H9 (cell line): ENCODE data around the gene LONP2. TPM values are rescaled to one million over a fixed set of nuclear protein-coding genes. Genes with fewer than 3 reads are reported as not detected.

Experiments used
- DNase-seq: peaks from one replicate; pipeline ENCODE4 v3.0.0-alpha.2; 2017
- H2AFZ ChIP-seq: one replicate; pipeline ENCODE4 v1.6.1; 2013; ENCODE audit warnings: mild to moderate bottlenecking, low read length, control low read depth, moderate library complexity
- H2AK5ac ChIP-seq: 2 replicates; pipeline ENCODE4 v1.6.1; 2013; ENCODE audit warnings: low read length, control low read depth, mixed read lengths; ENCODE audit not compliant: insufficient read length
- H2BK120ac ChIP-seq: one replicate; pipeline ENCODE4 v1.6.1; 2013; ENCODE audit warnings: low read depth, mild to moderate bottlenecking, low read length, control low read depth, inconsistent platforms; ENCODE audit not compliant: poor library complexity, severe bottlenecking
- H2BK12ac ChIP-seq: 2 replicates; pipeline ENCODE4 v1.6.1; 2013; ENCODE audit warnings: low read length, control low read depth, mixed read lengths, low read depth; ENCODE audit not compliant: insufficient read length
- H2BK15ac ChIP-seq: 2 replicates; pipeline ENCODE4 v1.6.1; 2013; ENCODE audit warnings: low read depth, low read length, control low read depth
- H2BK20ac ChIP-seq: one replicate; pipeline ENCODE4 v1.6.1; 2013; ENCODE audit warnings: low read depth, mild to moderate bottlenecking, low read length, control low read depth, inconsistent platforms; ENCODE audit not compliant: poor library complexity, severe bottlenecking
- H2BK5ac ChIP-seq: 2 replicates; pipeline ENCODE4 v1.6.1; 2013; ENCODE audit warnings: low read length, control low read depth, mixed read lengths; ENCODE audit not compliant: insufficient read length
- H3K14ac ChIP-seq: 2 replicates; pipeline ENCODE4 v1.6.1; 2013; ENCODE audit warnings: low read length, control low read depth; ENCODE audit not compliant: insufficient read depth
- H3K18ac ChIP-seq: 2 replicates; pipeline ENCODE4 v1.6.1; 2013; ENCODE audit warnings: low read depth, mild to moderate bottlenecking, mixed read lengths, low read length, control low read depth; ENCODE audit not compliant: insufficient read length
- H3K23ac ChIP-seq: 2 replicates; pipeline ENCODE4 v1.6.1; 2013; ENCODE audit warnings: low read length, control low read depth, mixed read lengths, low read depth; ENCODE audit not compliant: insufficient read length
- H3K23me2 ChIP-seq: 2 replicates; pipeline ENCODE4 v1.6.1; 2013; ENCODE audit warnings: low read depth, mild to moderate bottlenecking, mixed read lengths, low read length, control low read depth; ENCODE audit not compliant: insufficient read length, poor library complexity, severe bottlenecking
- H3K27ac ChIP-seq: 2 replicates; pipeline ENCODE4 v1.5.1; 2013; ENCODE audit warnings: low read length, control low read depth, mixed read lengths, low read depth; ENCODE audit not compliant: insufficient read length
- H3K27me3 ChIP-seq: 2 replicates; pipeline ENCODE4 v1.6.1; 2013; ENCODE audit warnings: low read length, control low read depth, inconsistent platforms; ENCODE audit not compliant: insufficient read depth
- H3K4ac ChIP-seq: 2 replicates; pipeline ENCODE4 v1.6.1; 2013; ENCODE audit warnings: low read depth, mild to moderate bottlenecking, control low read depth, inconsistent platforms, low read length, moderate library complexity
- H3K4me1 ChIP-seq: 2 replicates; pipeline ENCODE4 v1.6.1; 2013; ENCODE audit warnings: low read length, control low read depth, inconsistent platforms; ENCODE audit not compliant: insufficient read depth
- H3K4me2 ChIP-seq: 2 replicates; pipeline ENCODE4 v1.6.1; 2013; ENCODE audit warnings: low read length, control low read depth, mixed read lengths; ENCODE audit not compliant: insufficient read length, insufficient read depth
- H3K56ac ChIP-seq: 2 replicates; pipeline ENCODE4 v1.6.1; 2013; ENCODE audit warnings: low read depth, mild to moderate bottlenecking, mixed read lengths, low read length, control low read depth; ENCODE audit not compliant: insufficient read length
- H3K79me1 ChIP-seq: 2 replicates; pipeline ENCODE4 v1.6.1; 2013; ENCODE audit warnings: low read depth, mild to moderate bottlenecking, moderate library complexity, low read length, control low read depth, inconsistent platforms; ENCODE audit not compliant: insufficient read depth, poor library complexity, severe bottlenecking
- H3K79me2 ChIP-seq: 2 replicates; pipeline ENCODE4 v1.6.1; 2013; ENCODE audit warnings: low read length, control low read depth, inconsistent platforms; ENCODE audit not compliant: insufficient read depth
- H3K9ac ChIP-seq: 2 replicates; pipeline ENCODE4 v1.6.1; 2013; ENCODE audit warnings: low read length, control low read depth, mixed read lengths; ENCODE audit not compliant: insufficient read length; ENCODE audit errors: extremely low read depth
- H3K9me3 ChIP-seq: one replicate; pipeline ENCODE4 v1.6.1; 2013; ENCODE audit warnings: low read depth, low read length, inconsistent platforms; ENCODE audit not compliant: control insufficient read depth
- H3T11ph ChIP-seq: one replicate; pipeline ENCODE4 v1.6.1; 2013; ENCODE audit warnings: mild to moderate bottlenecking, low read length, control low read depth, inconsistent platforms
- H4K20me1 ChIP-seq: one replicate; pipeline ENCODE4 v1.6.1; 2013; ENCODE audit not compliant: control insufficient read depth, insufficient read length, insufficient read depth
- H4K5ac ChIP-seq: 2 replicates; pipeline ENCODE4 v1.6.1; 2013; ENCODE audit warnings: low read depth, mild to moderate bottlenecking, mixed read lengths, low read length, control low read depth; ENCODE audit not compliant: insufficient read length
- H4K8ac ChIP-seq: replicated peaks from 2 replicates; pipeline ENCODE4 v1.6.1; 2013; ENCODE audit warnings: low read length, control low read depth, mixed read lengths, low read depth; ENCODE audit not compliant: insufficient read length
- H4K91ac ChIP-seq: 2 replicates; pipeline ENCODE4 v1.6.1; 2013; ENCODE audit warnings: low read depth, mild to moderate bottlenecking, moderate library complexity, mixed read lengths, low read length, control low read depth; ENCODE audit not compliant: insufficient read length
- H3K27ac Mint-ChIP-seq, 3 experiments: 2 replicates in 2 of 3; 3 replicates in 1 of 3; pipeline ENCODE4 v1.8.0; 2020 to 2021; ENCODE audit warnings: mixed read lengths in 3 of 3, mild to moderate bottlenecking in 1 of 3, moderate library complexity in 1 of 3
- H3K27me3 Mint-ChIP-seq: 2 replicates; pipeline ENCODE4 v1.8.0; 2021; ENCODE audit warnings: low read depth, mild to moderate bottlenecking, moderate library complexity, mixed read lengths
- H3K36me3 Mint-ChIP-seq, 3 experiments: 2 replicates in 2 of 3; 3 replicates in 1 of 3; pipeline ENCODE4 v1.8.0; 2020 to 2021; ENCODE audit warnings: low read depth in 3 of 3, mixed read lengths in 3 of 3; ENCODE audit not compliant: insufficient read depth in 1 of 3
- H3K4me1 Mint-ChIP-seq, 2 experiments: 2 replicates each; pipeline ENCODE4 v1.8.0; 2020; ENCODE audit warnings: mixed read lengths in 2 of 2
- H3K4me3 Mint-ChIP-seq, 2 experiments: 2 replicates in 1 of 2; 3 replicates in 1 of 2; pipeline ENCODE4 v1.8.0; 2020 to 2021; ENCODE audit warnings: mild to moderate bottlenecking in 2 of 2, mixed read lengths in 2 of 2, moderate library complexity in 1 of 2
- H3K9me3 Mint-ChIP-seq, 2 experiments: 2 replicates in 1 of 2; 3 replicates in 1 of 2; pipeline ENCODE4 v1.8.0; 2020; ENCODE audit warnings: mild to moderate bottlenecking in 2 of 2, mixed read lengths in 2 of 2, moderate library complexity in 1 of 2
- CTCF ChIP-seq: fragments of 200-600 bp; sonication (generic); conservative IDR thresholded peaks from 3 replicates; pipeline ENCODE4 v1.8.0; 2021; ENCODE audit warnings: antibody characterized with exemption, mild to moderate bottlenecking
- total RNA-seq: library from RNA; stranded (reverse); gene quantifications from 2 replicates; pipeline ENCODE4 v1.2.1, GENCODE V29; 2021

Gene LONP2
- total RNA-seq, 1 experiment from 2014 or later, result 27.8 TPM

- Histone ChIP-seq H3K56ac (no peak overlapping the region), H3K18ac (no peak overlapping the region), H2AFZ (no peak overlapping the region), H2BK15ac (no peak overlapping the region), H2BK20ac (no peak overlapping the region), H3K4ac (no peak overlapping the region), H4K20me1 (no peaks in the 10 kb centered on the region), H3K79me1 (no peaks in the 10 kb centered on the region), H3K4me1 (no peaks in the 10 kb centered on the region), H3K27ac (no peak overlapping the region), H3K9ac (no peak overlapping the region), H3K23ac (no peak overlapping the region), H2AK5ac (no peak overlapping the region), H3K4me2 (no peak overlapping the region), H4K91ac (no peak overlapping the region), H3K23me2 (no peaks in the 10 kb centered on the region), H3K27me3 (no peaks in the 10 kb centered on the region), H3K79me2 (no peaks in the 10 kb centered on the region), H3T11ph (no peak overlapping the region), H3K9me3 (no peaks in the 10 kb centered on the region), H2BK5ac (no peak overlapping the region), H2BK12ac (no peak overlapping the region), H4K5ac (no peak overlapping the region), H4K8ac (no peak overlapping the region), H2BK120ac (no peak overlapping the region), H3K14ac (no peak overlapping the region)
- Mint-ChIP-seq H3K27me3 (no peaks in the 10 kb centered on the region), H3K4me3 (no peak overlapping the region), H3K36me3 (peaks cover 8 to 26% (median 14%) of the 10 kb centered on the region in 3 experiments; a peak in 6 of 7 replicates), H3K9me3 (no peaks in the 10 kb centered on the region), H3K27ac (peak overlapping the region in 1 of 3 experiments; percentile 15; a peak in 1 of 7 replicates), H3K4me1 (no peaks in the 10 kb centered on the region)
- TF ChIP-seq CTCF, result no peak
- no peak for DNase-seq
These were observed 24.9 kb downstream of the LONP2 start for GRCh38 chr16:48269011-48269410.
